ENCODE results near the gene NEDD4L.

GRCh38 chr18:58026395-58026794, 17.6 kb upstream of the NEDD4L start:
- no peak for TF ChIP-seq POLR2A (IDR thresholded peaks at IDR 0.05; ENCODE audit: low read depth)
- TF ChIP-seq, protein P1, sequence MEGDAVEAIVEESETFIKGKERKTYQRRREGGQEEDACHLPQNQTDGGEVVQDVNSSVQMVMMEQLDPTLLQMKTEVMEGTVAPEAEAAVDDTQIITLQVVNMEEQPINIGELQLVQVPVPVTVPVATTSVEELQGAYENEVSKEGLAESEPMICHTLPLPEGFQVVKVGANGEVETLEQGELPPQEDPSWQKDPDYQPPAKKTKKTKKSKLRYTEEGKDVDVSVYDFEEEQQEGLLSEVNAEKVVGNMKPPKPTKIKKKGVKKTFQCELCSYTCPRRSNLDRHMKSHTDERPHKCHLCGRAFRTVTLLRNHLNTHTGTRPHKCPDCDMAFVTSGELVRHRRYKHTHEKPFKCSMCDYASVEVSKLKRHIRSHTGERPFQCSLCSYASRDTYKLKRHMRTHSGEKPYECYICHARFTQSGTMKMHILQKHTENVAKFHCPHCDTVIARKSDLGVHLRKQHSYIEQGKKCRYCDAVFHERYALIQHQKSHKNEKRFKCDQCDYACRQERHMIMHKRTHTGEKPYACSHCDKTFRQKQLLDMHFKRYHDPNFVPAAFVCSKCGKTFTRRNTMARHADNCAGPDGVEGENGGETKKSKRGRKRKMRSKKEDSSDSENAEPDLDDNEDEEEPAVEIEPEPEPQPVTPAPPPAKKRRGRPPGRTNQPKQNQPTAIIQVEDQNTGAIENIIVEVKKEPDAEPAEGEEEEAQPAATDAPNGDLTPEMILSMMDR (IDR thresholded peaks at IDR 0.05): no peak
- no peak for TF ChIP-seq POLR2AphosphoS5 (IDR thresholded peaks at IDR 0.05)
- TF ChIP-seq EP300 (IDR thresholded peaks at IDR 0.05): no peak

Measured in esophagus muscularis mucosa (tissue), 4 donors.